HG03565 (cell line): ENCODE measurements around the gene HYAL2.
A peak's percentile ranks its signal among the peaks of the same experiment; 100 is the strongest.

Experiments
- ATAC-seq: cut with Tn5 transposase; IDR thresholded peaks from one replicate; pipeline ENCODE4 v1.9.1; 2021; ENCODE audit warnings: mild to moderate bottlenecking, moderate library complexity; ENCODE audit not compliant: unreplicated experiment

The HYAL2 gene

DNA sequence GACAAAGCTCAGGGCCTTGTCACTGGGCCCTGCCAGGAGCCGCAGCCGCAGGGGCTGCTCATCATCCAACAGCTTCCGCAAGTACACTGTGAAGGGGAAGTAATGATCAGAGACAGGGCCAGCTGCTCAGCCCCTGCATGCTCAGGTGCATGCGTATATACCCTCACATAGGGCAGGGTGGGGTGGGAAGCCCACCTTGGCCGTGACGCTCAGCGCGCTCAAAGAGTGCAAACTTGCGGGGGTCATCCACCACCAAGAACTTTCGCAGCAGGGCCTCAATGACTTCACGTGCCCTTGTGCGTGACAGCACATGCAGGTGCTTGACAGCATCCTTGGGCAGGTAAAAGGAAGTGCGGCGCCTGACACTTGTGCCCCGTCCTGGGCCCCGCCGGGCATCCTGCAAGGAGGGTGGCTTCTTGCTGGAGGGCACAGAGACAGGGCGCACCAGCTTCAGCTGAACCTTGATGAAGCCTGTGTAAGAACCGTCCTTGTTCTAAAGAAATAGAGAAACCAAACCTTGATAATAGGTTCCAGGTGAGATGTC is 8.9 kb upstream of the HYAL2 start:
- ATAC-seq = no peak

DNA sequence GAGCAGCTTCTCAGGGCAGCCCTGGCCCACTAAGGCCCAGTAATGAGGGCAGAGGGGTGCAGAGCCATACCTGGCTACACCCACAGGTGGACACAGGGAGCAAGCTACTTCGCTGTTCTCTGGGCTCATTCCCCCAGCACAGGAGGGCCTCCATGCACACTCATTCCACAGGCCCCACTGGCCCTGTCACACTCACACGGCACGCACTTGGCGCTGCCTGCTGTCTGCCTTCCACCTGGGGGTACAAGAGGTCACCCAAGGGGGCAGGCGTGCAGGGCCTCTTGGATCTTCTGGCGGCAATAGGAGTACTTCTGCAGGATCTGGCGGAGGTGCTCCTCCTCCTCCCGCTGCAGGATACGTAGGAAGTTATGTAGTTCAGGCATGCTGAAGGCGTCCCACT is 7.8 kb upstream of the HYAL2 start:
- no peak for ATAC-seq

DNA sequence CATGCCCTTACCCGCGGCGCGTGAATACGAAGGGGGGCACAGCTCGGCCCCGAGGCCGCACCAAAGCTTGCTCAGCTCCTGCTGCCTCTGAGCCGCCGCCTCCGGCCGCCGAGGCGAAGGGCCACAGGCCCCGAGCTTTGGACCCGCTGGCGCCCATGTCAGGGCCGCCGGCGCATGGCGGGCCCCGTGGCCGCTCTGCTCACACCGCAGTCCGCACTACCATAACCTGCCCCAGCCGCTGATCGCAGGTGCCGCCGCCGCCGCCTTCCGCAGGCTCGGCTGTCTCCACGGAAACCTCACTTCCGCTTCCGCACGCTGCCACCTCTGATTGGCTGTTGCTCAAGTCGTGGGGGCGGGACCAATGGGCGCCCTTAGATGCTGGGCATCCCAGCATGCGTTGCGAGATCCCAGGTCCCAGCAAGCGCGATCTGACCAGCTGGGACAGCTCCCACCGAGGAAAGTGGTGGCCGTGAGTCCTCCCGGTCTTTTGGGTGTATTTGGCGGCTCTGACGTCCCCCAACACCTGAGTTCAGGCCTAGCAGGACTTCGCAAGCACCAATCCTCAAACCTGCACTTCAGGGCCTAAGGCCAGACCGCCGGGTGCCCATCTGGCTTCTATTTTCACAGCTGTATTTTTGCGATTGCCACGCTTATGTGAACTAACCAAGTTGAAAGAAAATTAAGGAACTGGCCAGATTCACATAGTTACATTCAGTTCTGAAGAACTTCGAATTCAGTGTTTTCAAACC is 5.6 kb upstream of the HYAL2 start, which contains the start of gene TUSC2:
Gene TUSC2 (minus strand): TSS at position 281 of the 749 bp plus-strand sequence. CDS start 124 bp downstream, at position 157.
- peak; percentile 79 for ATAC-seq

DNA sequence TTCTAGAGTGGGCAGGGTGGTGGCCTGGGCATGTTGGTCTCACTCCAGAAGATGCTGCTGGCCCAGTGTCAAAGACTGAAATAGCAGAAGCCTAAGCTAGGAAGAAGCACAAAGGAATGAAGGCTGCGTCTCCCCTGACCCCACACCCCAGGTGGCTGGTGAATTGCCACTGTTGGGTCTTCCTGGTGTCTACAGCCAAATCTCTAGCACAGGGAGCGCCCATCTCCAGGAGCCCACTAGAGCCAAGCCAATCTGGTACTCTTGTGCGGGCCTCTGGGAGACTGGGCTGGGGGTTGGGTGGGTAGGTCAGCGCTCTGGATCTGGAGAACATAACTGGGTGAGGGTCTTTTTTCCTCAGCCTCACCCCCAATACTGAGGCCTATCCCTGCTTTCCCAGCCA is 4.6 kb upstream of the HYAL2 start:
- no peak for ATAC-seq

DNA sequence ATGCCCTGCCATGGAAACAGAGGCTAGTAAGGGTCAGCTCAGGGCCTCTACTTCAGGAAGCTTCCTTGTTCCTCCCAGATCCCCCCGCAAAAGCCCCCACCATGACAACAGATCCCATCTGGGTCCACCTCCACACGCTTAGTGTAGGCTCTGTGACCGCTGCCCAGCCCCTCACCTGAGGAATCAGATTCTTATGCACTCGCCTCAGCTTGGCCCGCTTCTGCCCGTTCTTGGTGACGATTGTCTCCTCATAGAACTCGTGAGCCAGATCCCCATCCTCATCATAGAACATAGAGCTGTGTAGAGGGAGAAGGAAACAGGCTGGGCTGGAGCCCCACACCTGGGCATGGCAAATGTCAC is 3.6 kb upstream of the HYAL2 start:
- no peak for ATAC-seq

DNA sequence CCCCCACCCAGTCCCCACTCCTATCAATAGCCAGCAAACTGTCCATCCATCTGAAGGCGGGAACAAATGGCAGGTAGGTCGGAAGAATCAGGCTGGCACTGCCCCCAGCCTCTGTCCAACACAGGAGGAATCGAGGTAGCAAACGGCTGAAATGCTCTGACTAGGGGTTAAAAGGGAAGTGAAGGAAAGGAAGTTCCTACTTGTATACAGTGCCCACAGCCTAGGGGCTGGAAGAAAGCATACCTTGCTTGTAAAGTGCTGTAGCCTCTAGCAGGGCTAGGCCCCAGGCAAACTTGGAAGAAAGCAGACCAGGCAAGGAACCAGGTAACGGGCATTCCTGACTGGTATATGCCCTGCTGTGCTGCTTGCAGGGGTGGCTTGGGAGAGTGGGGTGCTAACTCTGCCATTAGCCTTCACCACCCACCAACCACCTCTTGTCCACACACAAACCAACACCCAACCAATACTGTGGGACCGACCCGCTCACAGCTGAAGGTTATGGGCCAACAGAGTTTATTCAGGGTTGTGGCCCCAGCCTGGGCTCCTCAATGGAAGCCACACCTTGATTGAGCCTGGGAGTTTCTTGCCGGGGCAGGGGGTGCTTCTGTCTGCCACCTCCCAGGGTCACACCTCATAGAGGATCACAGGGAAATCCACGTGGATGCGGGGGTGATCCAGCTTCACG is 3.1 kb upstream of the HYAL2 start:
- ATAC-seq = no peak

DNA sequence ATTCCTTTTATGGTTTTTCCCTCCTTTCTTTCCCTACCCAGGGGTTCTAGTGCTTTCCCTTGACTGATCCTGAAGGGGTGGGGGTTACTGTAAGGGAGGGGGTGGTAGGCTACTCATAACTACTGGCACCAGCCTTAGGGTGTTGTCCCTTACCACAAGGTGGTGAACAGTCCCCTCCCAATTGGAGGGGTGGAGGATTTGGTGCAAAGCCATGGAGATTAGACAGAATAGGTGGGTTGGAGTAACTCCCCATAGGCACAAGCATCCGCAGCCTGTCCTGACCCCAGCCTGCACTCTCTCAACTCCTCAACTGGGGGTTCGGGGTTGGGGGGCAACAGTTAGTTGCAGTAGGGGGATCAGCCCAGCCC is 2.6 kb upstream of the HYAL2 start:
- ATAC-seq = no peak

DNA sequence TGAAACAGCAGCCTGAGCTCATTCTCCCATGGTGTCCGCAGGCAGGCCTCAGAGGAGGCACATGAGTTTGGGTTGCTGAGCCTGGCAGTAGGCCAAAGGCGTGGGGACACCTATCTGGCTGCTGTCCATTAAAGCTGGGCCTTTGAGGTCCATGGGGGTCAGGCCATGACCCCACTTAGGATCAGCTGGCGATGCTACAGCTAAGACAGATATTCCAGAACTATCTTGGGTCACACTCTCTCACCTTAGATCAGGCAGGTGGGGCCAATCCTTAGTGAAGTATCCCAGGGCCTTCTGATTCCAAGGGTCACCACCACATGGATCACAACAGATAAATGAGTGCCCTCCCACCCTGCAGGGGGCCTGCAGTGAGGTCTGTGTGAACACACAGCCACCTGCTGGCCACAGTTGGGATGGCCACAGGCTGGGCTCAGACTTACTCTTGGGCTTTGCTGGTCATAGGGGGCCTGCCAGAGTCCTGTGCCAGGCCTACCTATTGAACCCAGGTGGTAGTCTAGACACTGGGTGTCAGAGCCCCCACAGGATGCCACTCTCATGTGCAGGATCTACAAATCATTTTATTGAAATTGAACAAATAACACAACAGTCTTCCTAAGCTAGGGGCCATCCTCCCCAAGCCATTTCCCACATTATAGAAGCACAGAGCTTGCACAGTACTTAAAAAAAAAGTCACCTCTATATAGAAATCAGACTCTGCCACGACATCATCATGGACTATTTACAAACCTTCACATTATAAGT is 2.0 kb upstream of the HYAL2 start:
- ATAC-seq = no peak

DNA sequence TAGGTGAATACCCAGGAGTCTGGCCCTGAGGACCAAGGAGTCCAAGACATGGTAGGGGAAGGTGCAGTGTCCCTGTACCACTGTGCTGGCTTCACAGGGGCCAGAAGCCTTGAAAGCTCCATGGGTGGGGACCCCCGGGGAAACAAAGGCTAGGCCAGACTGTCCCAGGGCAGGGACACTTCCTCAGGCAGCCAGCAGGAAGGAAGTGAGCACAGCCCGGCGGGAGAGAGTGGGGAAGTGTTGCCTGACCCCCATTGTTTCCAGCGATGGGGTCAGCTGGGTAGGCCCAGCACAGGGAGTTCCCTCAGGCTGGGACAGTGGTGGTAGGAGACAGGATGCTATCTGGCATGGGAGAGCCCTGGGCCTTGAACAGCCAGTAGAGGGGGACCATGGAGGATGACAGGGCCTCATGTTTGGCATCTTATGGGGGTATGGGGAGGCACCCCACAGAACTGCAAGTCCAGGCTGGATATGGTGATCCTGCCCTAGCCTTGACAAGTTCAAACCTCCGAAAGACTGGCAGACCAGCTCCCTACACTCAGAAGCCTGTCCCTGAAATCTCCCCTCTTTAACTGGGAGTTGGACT is 1.2 kb upstream of the HYAL2 start:
- ATAC-seq = no peak

DNA sequence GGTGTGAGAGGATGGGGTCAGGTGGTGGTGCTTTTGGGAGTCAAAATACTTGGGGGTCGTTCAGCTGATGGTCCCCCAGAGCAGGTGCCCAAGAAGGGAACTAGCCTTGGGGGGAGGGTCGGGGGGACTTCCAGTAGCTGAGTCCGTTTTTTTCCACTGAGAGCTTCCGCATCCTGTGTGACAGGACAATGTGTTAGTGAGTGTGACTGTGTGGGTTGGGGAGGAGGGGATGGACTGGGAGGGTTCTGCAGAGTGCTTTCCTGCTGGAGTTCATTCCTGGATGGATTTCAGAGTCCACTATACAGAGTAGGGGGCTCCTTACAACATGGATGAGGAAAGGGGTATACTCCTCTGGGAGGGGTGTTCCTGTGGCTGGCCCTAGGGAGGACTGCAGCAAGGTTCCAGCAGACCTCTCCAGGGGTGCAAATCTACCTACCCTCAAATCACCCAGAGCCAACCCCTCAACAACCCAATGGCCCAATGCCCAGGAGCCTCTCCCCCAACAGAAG is 601 bp upstream of the HYAL2 start:
- no peak for ATAC-seq

DNA sequence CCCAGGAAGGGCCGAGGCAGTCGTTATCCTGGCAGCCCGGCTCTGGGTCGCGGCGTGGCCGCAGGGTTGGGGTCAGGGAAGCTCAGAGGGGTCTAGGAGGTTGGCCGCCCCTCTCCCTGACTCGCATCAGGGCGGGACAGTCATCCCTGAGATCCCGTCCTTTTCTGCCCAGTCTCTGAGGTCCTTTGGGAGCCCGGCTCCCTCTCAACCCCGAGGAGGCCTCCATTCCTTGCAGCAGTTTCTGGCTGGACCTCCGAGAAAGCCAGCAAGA is 495 bp downstream of the HYAL2 start:
- no peak for ATAC-seq

DNA sequence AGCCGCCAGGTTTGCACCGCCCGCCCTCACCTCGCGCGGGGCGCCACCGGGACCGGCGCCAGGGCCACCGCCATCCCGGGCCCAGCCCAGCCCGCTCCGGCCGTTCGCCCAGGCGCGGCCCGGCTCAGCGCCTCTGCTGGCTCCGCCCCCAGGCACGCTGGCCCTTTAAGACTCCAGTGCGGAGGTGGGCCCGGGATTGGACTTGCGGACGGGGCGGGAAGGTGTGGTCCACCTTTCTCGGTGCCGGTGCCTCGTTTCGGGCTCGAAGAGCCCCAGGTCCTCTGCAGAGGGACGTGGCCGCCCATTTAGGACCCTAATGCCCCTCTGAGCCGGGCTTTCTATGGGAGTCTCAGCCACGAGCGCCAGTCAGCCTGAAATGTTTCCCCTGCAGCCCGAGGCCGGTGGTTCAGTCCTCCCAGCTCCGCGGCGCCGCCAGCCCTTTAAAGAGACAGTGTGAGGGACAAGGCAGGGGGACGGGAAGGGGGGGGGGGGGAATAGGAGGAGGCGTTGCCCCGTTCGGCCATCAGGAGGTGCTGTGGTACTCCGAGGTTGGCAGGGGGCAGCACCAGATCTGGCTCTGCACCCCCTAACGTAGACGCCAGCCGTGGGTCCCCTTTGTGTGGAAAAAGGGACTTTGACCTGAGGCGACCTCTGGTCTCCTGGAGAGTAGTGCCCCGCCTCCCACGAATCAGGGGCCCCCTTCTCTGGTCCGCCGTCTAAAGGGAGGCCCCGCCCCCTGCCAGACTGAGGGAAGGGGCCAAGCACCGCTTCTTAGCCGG is 1.0 kb downstream of the HYAL2 start:
- peak; percentile 42 for ATAC-seq

DNA sequence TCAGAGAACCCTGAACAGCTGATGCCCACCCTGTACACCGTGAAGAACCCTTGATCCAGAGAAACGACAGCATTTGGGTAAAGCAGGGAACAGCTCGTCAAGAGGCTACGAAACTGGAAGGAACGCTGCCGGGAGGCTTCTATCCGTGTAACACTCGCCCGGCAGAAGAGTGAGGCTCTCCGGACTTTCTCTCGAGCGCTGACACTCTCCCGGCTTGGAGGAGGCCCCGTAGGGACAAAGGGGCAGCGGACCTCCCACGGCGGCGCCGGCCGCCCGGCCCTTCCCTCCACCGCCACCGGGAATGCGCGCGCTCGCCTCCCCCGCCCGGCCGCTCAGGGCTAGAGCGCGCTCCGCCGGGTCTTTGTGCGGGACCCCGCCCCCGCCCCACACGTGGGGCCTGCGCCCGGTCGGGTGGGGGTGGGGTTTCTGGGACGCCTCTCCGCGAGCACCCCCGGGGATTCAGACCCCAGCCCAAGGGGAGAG is 1.7 kb downstream of the HYAL2 start:
- peak; percentile 21 for ATAC-seq

DNA sequence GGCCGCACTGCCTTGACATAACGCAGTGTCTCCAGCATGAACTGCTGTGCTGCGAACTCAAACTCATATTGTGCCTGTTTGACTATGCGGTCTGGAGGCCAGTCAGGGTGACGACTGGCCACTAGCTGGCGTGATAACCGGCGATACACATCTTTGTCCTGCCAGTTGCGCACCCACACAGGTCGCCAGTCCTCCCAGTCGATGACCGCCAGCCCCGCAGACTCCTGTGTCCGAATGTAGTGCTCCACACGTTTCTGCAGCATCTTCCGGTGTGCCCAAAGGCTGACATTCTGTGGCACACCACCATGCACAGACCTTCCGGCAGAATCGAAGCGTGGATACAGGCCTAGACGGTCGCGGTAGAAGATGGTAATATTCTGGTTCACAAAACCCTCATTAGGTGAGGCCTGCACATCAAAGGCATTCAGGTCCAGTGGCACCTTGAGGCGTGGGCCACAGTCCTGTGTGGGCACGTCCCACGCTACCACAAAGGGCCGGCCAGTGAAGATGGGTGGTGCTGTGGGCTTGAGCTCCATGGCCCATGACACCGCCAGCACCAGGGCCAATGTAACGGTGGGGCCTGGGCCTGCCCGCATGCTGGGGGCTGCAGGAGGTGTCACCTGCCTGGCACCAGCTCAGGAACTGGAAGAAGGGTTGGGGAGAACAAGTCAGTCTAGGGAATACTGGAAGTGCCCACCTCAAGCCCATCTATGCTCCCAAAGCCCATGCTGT is 2.5 kb downstream of the HYAL2 start:
- ATAC-seq = no peak

DNA sequence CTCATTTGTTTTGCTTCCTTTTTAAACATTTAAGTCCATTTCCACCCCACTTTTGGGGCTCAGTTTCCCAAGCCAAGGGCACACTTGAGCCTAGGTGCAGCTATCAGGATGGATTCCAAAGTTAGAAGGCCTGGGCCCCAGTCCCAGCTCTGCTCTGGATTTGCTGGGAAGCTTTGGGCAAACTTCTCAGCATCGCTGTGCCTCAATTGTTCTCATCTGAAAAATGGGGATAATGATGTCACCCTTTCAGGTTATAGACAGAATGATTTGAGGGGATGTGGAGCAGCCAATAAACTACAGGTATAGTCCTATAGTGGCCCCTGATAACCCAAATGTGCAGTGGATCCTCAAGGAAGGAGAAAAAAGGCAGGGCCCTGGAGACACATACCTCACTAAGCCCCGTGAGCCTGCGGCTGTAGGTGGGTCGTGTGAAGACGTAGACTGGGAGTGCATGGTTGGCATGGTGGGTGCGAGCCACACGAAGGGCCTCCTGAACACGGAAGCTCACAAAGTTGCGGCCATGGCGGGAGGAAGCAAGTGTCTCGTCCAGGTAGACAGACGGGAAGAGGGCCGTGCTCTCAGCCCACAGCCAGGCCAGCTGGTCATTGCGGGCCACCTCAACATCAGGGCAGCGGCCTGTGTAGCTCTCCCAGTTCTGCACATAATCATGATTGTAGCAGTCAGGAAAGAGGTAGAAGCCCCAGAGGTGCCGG is 3.2 kb downstream of the HYAL2 start:
- ATAC-seq = no peak

DNA sequence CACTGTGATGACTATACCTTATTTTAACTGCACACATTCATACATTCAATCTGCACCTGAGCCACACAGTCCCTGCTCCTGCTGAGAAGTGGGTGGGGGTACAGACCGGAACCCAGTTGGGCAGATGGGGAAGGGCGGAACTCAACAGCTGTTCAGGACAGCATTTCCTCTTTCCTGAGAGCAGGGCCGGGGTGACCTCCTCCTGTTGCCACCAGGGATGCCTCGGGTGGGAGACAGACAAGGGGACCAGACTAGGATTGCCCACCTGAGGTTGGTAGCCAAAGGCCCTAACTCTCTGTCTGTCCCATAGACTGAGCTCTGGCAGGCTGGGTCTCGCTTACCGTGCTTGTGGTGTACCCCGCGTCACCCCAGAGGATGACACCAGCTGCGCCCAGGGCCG is 3.9 kb downstream of the HYAL2 start:
- no peak for ATAC-seq

DNA sequence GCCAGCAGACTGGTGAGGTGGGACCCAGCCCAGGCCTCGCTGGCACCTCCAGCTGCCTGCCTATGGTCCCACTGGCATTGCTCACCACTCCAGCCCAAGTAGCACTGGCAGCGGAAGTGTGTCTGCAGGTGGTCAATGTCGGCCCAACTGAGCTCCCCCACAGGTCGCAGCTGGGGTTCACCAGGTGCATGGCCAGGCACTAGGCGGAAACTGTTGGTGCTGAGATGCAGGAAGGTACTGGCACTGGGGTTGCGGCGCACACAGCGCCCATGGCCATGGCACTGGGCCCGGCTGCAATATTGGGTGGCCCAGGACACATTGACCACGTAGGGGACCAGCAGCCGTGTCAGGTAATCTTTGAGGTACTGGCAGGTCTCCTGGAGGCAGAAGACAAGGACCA is 4.4 kb downstream of the HYAL2 start:
- no peak for ATAC-seq

DNA sequence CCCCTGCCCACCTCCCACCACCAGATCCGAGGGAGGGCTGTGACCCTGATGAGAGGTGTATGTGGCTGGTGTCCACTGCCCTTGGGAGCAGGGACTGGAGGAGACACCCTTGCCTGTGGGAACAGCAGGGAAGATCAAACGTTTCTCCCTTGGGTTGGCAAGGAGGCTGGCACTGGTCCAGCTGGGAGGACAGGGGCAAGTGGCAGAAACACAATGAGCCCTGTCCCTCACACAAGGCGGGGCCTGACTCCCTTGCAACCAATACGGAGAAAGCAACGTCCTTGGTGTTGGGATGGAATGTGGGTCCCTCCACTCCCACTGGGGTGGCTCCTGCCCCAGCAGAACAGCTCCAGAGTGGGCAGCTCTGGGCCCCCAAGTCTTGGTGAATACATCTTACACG is 5.2 kb downstream of the HYAL2 start:
- ATAC-seq = no peak

DNA sequence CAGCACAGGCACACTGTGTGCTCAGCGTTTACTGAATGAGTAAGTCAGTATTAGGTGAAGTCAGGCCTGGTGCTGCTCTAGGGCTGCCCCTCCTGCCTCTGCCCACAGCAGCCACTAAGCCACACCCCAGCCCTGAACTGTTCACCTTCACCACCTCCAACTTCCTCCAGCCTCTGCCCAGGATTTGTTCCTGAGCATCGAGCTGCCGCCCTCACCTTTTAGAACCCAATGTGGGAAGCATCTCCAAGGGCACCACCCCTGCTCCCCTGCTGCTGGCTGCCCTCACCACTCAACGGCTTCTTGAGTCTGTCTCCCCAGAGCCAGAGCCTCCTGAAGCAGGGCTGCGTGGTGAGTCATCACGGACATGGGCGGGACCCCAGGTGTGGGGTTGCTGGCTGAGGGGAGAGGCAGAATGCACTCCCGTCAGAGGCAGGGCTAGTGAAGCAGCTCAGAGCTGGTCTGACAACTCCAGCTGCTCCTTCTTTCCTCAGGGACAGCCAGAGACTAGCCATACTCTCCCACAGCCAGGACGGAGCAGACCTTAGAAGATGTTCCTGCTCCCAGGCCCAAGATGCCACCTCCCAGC is 5.8 kb downstream of the HYAL2 start:
- no peak for ATAC-seq
